ENCODE results near the gene KDM1A. TPM values are rescaled to one million over a fixed set of nuclear protein-coding genes. Genes with fewer than 3 reads are reported as not detected.

KDM1A gene
- total and polyA plus RNA-seq, 10 of the 15 experiments (the other 5 are each of a cell fraction or from before 2014, with no cell fraction given) = 39.2 to 118 (median 98.9) TPM

GRCh38 chr1:23108918-23109533 is 89.8 kb downstream of the KDM1A start:
- H3K9me3 ChIP-seq (replicated peaks; ENCODE audit: control insufficient read depth, insufficient read depth, low read length) = no peaks in the 10 kb centered on the region
- no peak overlapping the region for H3K4me3 ChIP-seq
- H3K79me2 ChIP-seq (ENCODE audit: control insufficient read depth, insufficient read depth, low read length) = peaks cover 11% of the 10 kb centered on the region
- no TSS peak for BruUV-seq (replicated peaks)
- H3K9ac ChIP-seq (ENCODE audit: control insufficient read depth, insufficient read depth, low read length) = no peak overlapping the region
- H3K4me2 ChIP-seq (ENCODE audit: control insufficient read depth, insufficient read depth) = no peak overlapping the region
- no peaks in the 10 kb centered on the region; a peak in 2 of 4 replicates for H3K36me3 ChIP-seq (ENCODE audit: control insufficient read depth in 2 of 2, insufficient read depth in 2 of 2, low read length in 1 of 2)
- 85% methylated on average over 4 of the region's 4 CpGs for WGBS (ENCODE audit: insufficient coverage, insufficient replicate concordance, low lambda C conversion rate, missing lambda C conversion rate)
- no peaks in the 10 kb centered on the region for H3K27me3 ChIP-seq (replicated peaks in 1 of 2; ENCODE audit: control insufficient read depth in 2 of 2, insufficient read depth in 2 of 2, low read length in 1 of 2)
- H3K4me1 ChIP-seq (ENCODE audit: control insufficient read depth, insufficient read depth, low read length) = peaks cover 20% of the 10 kb centered on the region
- SMC1A ChIA-PET (ENCODE audit: uncharacterized antibody, unreplicated experiment) = interaction anchor here (0.6 to 17.6 kb wide), 5 partner anchors 8 to 132 kb away, joined by 3 to 199 read pairs (median 30); no protein-coding TSS in a partner anchor
- H2AFZ ChIP-seq (ENCODE audit: control insufficient read depth, low read depth, low read length) = no peak overlapping the region
- no peak for DNase-seq (ENCODE audit: low read depth, low spot score)
- no peak for FAIRE-seq
- POLR2A ChIA-PET = interaction anchor here (0.6 to 1.7 kb wide), 3 partner anchors 10 to 19 kb away, joined by 3 to 5 read pairs (median 3); no protein-coding TSS in a partner anchor
- intact Hi-C loops (cut with micrococcal nuclease; ENCODE audit: unreplicated experiment) = no loop called here
- in situ Hi-C loops (cut with MboI) = no loop called here
- H4K20me1 ChIP-seq (ENCODE audit: control insufficient read depth, insufficient read depth) = no peaks in the 10 kb centered on the region
- no peak for ATAC-seq
- CTCF ChIA-PET = interaction anchor here (1.6 to 10.5 kb wide), 5 partner anchors 8 to 75 kb away, joined by 4 to 93 read pairs (median 22); no protein-coding TSS in a partner anchor
- no peak overlapping the region for H3K27ac ChIP-seq (ENCODE audit: control insufficient read depth, insufficient read depth)
- RAD21 ChIA-PET (ENCODE audit: unreplicated experiment) = interaction anchor here (3.9 to 8.0 kb wide), 2 partner anchors 10 to 75 kb away, joined by 24 to 66 read pairs; no protein-coding TSS in a partner anchor
- no peak for TF ChIP-seq ASH2L (IDR thresholded peaks at IDR 0.05; ENCODE audit: borderline replicate concordance, low read depth)
- TF ChIP-seq ZBTB40 (IDR thresholded peaks at IDR 0.05; ENCODE audit: borderline replicate concordance) = no peak
- no peak for TF ChIP-seq TARDBP (IDR thresholded peaks at IDR 0.05; ENCODE audit: borderline replicate concordance)
- no peak for TF ChIP-seq TBL1XR1 (IDR thresholded peaks at IDR 0.05; ENCODE audit: low read depth, low read length)
- TF ChIP-seq ATF3 (IDR thresholded peaks at IDR 0.05; ENCODE audit: borderline replicate concordance, extremely low read depth, low read depth, low read length) = no peak
- no peak for TF ChIP-seq NKRF (conservative IDR thresholded peaks at IDR 0.05)
- TF ChIP-seq SRF (IDR thresholded peaks at IDR 0.05; ENCODE audit: low read depth in 2 of 2, low read length in 2 of 2) = no peak
- TF ChIP-seq MAX (IDR thresholded peaks at IDR 0.05; ENCODE audit: low read depth, low read length) = no peak
- no peak for TF ChIP-seq IRF4 (IDR thresholded peaks at IDR 0.05; ENCODE audit: low read depth, low read length)
- no peak for TF ChIP-seq ZNF592 (IDR thresholded peaks at IDR 0.05)
- TF ChIP-seq MTA3 (IDR thresholded peaks at IDR 0.05; ENCODE audit: borderline replicate concordance, low read length) = no peak
- no peak for TF ChIP-seq POLR2AphosphoS2 (IDR thresholded peaks at IDR 0.05; ENCODE audit: low read depth, low read length)

Measured in GM12878 (cell line).